Breast epithelium (tissue), 4 donors: ENCODE data around the gene QSOX2. TPM values are rescaled to one million over a fixed set of nuclear protein-coding genes. Genes with fewer than 3 reads are reported as not detected.

ENCODE experiments used
- DNase-seq, 2 donors: peaks; one replicate each; pipeline ENCODE4 v3.0.0-alpha.2; 2019; ENCODE audit warnings: low spot score in 2 of 2
- H3K27ac ChIP-seq, 2 donors: fragments of 200-600 bp; sonication (generic) in 1 of 2; one replicate each; pipeline ENCODE4 v1.5.1; 2016 to 2019; ENCODE audit warnings: mild to moderate bottlenecking in 1 of 2
- H3K27me3 ChIP-seq, 2 donors: fragments of 200-600 bp; sonication (generic) in 1 of 2; one replicate each; pipeline versions ENCODE4 v1.5.1 to v1.6.0; 2017 to 2019; ENCODE audit warnings: control low read depth in 1 of 2, mild to moderate bottlenecking in 1 of 2
- H3K36me3 ChIP-seq: fragments of 200-600 bp; one replicate; pipeline ENCODE4 v1.5.1; 2019
- H3K4me1 ChIP-seq, 2 donors: fragments of 200-600 bp; sonication (generic); one replicate each; pipeline ENCODE4 v1.5.1; 2016 to 2019; ENCODE audit warnings: control low read depth in 1 of 2
- H3K4me3 ChIP-seq, 3 donors: fragments of 200-600 bp; sonication (generic); 1 replicate in 2 of 3; 2 replicates in 1 of 3; pipeline ENCODE4 v1.5.1; 2016 to 2019; ENCODE audit warnings: mild to moderate bottlenecking in 3 of 3, moderate library complexity in 2 of 3
- H3K9me3 ChIP-seq, 2 donors: fragments of 200-600 bp; sonication (generic) in 1 of 2; one replicate each; pipeline ENCODE4 v1.5.1; 2016 to 2019; ENCODE audit warnings: control low read depth in 1 of 2
- POLR2A ChIP-seq: fragments of 450-650 bp; IDR thresholded peaks from one replicate; pipeline ENCODE4 v1.6.1; 2016; ENCODE audit warnings: antibody characterized with exemption, mild to moderate bottlenecking, moderate library complexity
- POLR2AphosphoS5 ChIP-seq, 3 donors: sonication (generic); formaldehyde crosslinking; IDR thresholded peaks; one replicate each; pipeline ENCODE4 v1.6.1; 2017; ENCODE audit warnings: antibody characterized with exemption in 3 of 3
- intact Hi-C: fragments of 100-400 bp; cut with DNase I; formaldehyde crosslinking; loops from one replicate; pipeline ENCODE4 v1.15.1; 2023; ENCODE audit warnings: low total_unique reads
- total RNA-seq, 3 donors: library from RNA; depleted of rRNA; stranded (reverse); fragments of >200 nt; gene quantifications; one replicate each; pipeline ENCODE4 v1.1.0, GENCODE V29; 2016
- TF ChIP-seq, protein P1 (sequence below), 3 donors: fragments of 450-650 bp; IDR thresholded peaks; one replicate each; pipeline ENCODE4 v1.5.1; 2016 to 2017; ENCODE audit warnings: antibody characterized with exemption in 3 of 3, mild to moderate bottlenecking in 3 of 3, moderate library complexity in 3 of 3

QSOX2 gene
- total RNA-seq, 3 donors from 2014 or later: 5.6 to 8.8 (median 6.2) TPM

DNA sequence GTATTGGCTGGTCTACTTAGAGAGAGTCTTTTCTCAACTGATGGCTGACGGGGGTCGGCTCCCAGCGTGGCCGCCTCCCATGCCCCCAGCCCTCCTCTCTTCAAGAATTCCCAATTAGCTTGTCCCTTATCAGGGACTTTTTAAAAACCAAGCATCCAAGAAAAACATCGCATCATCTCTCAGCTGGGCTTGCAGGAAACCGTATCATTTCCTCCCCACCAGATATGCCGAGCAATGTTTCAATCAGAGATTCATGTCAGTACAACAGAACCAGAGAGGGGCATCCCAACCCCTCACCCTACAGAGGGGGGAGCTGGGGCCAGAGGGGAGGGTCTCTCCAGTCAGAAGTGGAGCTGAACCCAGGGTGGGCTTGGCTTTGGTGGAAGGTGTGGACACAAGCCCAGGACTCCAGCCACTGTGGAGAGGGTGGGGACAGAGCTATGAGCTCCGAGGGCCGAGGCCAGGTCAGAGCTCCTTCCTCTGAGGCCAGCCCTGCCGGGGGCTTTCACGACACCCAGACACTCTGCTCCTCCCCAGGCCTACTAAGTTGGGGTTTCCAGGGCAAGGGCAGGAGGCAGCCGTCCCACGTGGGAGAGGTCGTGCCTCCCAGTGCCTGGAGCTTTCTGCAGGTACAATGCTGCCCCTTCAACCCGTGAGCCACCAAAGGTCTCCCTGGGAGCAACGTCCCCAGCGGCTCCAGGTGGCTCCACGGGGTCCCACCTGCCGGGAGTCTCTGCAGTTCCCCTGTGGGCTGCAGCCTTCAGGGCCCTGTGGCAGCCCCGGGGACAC, 87.9 kb downstream of the QSOX2 start:
- H3K36me3 ChIP-seq: no peaks in the 10 kb centered on the region
- H3K4me1 ChIP-seq: no peaks in the 10 kb centered on the region
- H3K27me3 ChIP-seq: peaks cover 0 to 32% of the 10 kb centered on the region in 2 donors
- no peaks in the 10 kb centered on the region for H3K9me3 ChIP-seq
- intact Hi-C loops: no loop called here
- H3K27ac ChIP-seq: no peak overlapping the region
- DNase-seq: no peak
- TF ChIP-seq POLR2A (no peak), POLR2AphosphoS5 (IDR thresholded peaks at IDR 0.05) (no peak)
- TF ChIP-seq, protein P1, sequence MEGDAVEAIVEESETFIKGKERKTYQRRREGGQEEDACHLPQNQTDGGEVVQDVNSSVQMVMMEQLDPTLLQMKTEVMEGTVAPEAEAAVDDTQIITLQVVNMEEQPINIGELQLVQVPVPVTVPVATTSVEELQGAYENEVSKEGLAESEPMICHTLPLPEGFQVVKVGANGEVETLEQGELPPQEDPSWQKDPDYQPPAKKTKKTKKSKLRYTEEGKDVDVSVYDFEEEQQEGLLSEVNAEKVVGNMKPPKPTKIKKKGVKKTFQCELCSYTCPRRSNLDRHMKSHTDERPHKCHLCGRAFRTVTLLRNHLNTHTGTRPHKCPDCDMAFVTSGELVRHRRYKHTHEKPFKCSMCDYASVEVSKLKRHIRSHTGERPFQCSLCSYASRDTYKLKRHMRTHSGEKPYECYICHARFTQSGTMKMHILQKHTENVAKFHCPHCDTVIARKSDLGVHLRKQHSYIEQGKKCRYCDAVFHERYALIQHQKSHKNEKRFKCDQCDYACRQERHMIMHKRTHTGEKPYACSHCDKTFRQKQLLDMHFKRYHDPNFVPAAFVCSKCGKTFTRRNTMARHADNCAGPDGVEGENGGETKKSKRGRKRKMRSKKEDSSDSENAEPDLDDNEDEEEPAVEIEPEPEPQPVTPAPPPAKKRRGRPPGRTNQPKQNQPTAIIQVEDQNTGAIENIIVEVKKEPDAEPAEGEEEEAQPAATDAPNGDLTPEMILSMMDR (IDR thresholded peaks at IDR 0.05): no peak
- no peak overlapping the region for H3K4me3 ChIP-seq

Other genes starting within 250 kb of the QSOX2 start
- 10 to 100 TPM; 14.0 to 24.2 (median 19.3) TPM for gene NACC2, start 150.5 kb downstream of the QSOX2 start, total RNA-seq
- gene TMEM250, start 126.9 kb downstream of the QSOX2 start, total RNA-seq: 10 to 100 TPM; 24.9 to 29.5 (median 26.1) TPM
- gene LHX3, start 40.7 kb downstream of the QSOX2 start, total RNA-seq: not detected
- not detected for gene CCDC187, start 58.3 kb upstream of the QSOX2 start, total RNA-seq
- gene GPSM1, start 81.7 kb upstream of the QSOX2 start, total RNA-seq: 10 to 100 TPM in 1 of 3 donors, 1 to 10 TPM in 2; 5.6 to 19.0 (median 8.6) TPM
- gene DNLZ, start 117.9 kb upstream of the QSOX2 start, total RNA-seq: 10 to 100 TPM; 35.4 to 57.4 (median 40.0) TPM
- 1 to 10 TPM; 3.0 to 7.6 (median 3.3) TPM for gene CARD9, start 127.9 kb upstream of the QSOX2 start, total RNA-seq
- 1 to 10 TPM; 4.6 to 7.5 (median 6.7) TPM for gene SNAPC4, start 154.4 kb upstream of the QSOX2 start, total RNA-seq
- gene ENTR1, start 164.8 kb upstream of the QSOX2 start, total RNA-seq: 10 to 100 TPM; 23.7 to 54.4 (median 36.0) TPM
- gene PMPCA, start 164.8 kb upstream of the QSOX2 start, total RNA-seq: 10 to 100 TPM; 31.4 to 37.0 (median 35.1) TPM
- gene INPP5E, start 194.0 kb upstream of the QSOX2 start, total RNA-seq: 1 to 10 TPM; 6.2 to 8.5 (median 8.2) TPM
- 10 to 100 TPM; 41.9 to 55.1 (median 42.9) TPM for gene SEC16A, start 237.2 kb upstream of the QSOX2 start, total RNA-seq